ENCODE data around the gene MAPKAPK2. TPM values are rescaled to one million over a fixed set of nuclear protein-coding genes. Genes with fewer than 3 reads are reported as not detected.

MAPKAPK2 gene
- total and polyA plus RNA-seq, 2 of the 13 experiments (the other 11 are each of a cell fraction or from before 2014, with no cell fraction given): 16.6 to 34.0 TPM

- TF ChIP-seq ATF6 (CRISPR knock-in tag; conservative IDR thresholded peaks at IDR 0.05) (no peak), ZNF576 (CRISPR knock-in tag; IDR thresholded peaks at IDR 0.05) (peak; percentile 81), ZNF253 (CRISPR knock-in tag; IDR thresholded peaks at IDR 0.05; ENCODE audit: borderline replicate concordance) (peak; percentile 57; the same call in 1 of the 2 replicates), HOXA5 (CRISPR knock-in tag; IDR thresholded peaks at IDR 0.05) (no peak; the same call in 1 of the 2 replicates), HOMEZ (CRISPR knock-in tag; IDR thresholded peaks at IDR 0.05; ENCODE audit: low read depth) (no peak), GATAD1 (CRISPR knock-in tag; IDR thresholded peaks at IDR 0.05) (peak; percentile 69), EHMT2 (IDR thresholded peaks at IDR 0.05; ENCODE audit: borderline replicate concordance, low read depth, low read length) (no peak), RFX1 (IDR thresholded peaks at IDR 0.05) (peak; percentile 87), ZHX2 (IDR thresholded peaks at IDR 0.05; ENCODE audit: low read depth) (no peak), ZHX2 (CRISPR knock-in tag; IDR thresholded peaks at IDR 0.05; ENCODE audit: borderline replicate concordance) (0 out of 2 replicates have a peak, but pooled peaks have one; percentile 23), ZNF609 (CRISPR knock-in tag; IDR thresholded peaks at IDR 0.05; ENCODE audit: borderline replicate concordance) (0 out of 2 replicates have a peak, but pooled peaks have one; percentile 49), HNRNPL (IDR thresholded peaks at IDR 0.05; ENCODE audit: low read depth, low read length) (no peak)
Observed at GRCh38 chr1:206635080-206635977, 49.4 kb upstream of the MAPKAPK2 start, which contains the start of gene DYRK3 (continued).
